ENCODE data around the gene SLC6A12. TPM values are rescaled to one million over a fixed set of nuclear protein-coding genes. Genes with fewer than 3 reads are reported as not detected.
A peak's percentile ranks its signal among the peaks of the same experiment; 100 is the strongest.

SLC6A12 gene
- total and polyA plus RNA-seq, 2 donors from 2014 or later: 45.6 to 130 TPM

DNA sequence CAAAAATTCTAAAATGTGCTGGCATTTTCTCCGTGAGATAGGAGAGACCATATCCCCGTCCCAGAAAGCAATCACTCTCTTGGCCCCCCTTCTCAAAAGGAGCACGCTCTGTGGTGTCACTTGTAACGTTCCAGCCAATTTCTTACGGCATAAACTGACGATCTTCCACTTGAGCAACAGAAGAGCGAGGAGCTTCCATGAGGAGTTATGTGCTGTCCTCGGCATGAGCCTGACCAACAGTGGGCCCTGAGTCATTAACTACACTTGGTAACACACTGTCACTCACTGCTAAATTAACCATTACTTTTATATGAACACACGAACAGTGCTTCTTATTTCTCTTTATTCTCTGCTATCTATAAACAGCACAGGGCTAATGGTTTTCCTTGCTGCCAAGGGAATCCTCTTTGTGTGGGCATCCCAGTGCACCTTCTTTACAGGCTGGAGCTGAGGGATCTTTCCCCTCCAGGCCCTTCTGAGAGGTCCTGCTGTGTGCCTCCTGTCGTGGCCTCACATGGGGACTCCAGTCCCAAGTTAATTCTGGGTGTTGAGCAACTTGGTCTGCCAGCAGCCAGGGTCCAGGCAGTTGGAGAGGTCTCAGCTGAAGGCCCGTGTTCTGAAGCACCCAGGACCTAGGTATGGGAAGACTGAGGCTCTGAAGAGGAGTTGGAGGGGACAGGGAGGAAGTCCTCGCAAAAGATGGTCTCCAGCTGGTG lies 39.3 kb upstream of the SLC6A12 start:
- Histone ChIP-seq H3K4me3 (ENCODE audit: low read length in 3 of 3) (no peak overlapping the region), H3K9me3 (ENCODE audit: control insufficient read depth in 2 of 3, insufficient read depth in 1 of 3, low read length in 3 of 3) (no peaks in the 10 kb centered on the region), H3K27ac (ENCODE audit: low read depth in 2 of 2, low read length in 2 of 2) (peak overlapping the region; percentile 15 to 54), H3K36me3 (ENCODE audit: control insufficient read depth in 2 of 3, insufficient read depth in 3 of 3, low read length in 3 of 3) (peaks cover 0 to 7% (median 2%) of the 10 kb centered on the region in 3 donors), H3K27me3 (ENCODE audit: control insufficient read depth, insufficient read depth, low read length) (no peaks in the 10 kb centered on the region), H3K9ac (ENCODE audit: low read length in 3 of 3) (no peak overlapping the region), H3K4me1 (ENCODE audit: control insufficient read depth in 2 of 3, insufficient read depth in 2 of 3, low read depth in 1 of 3, low read length in 3 of 3) (peaks cover 6 to 16% (median 11%) of the 10 kb centered on the region in 3 donors)
- TF ChIP-seq, protein P1, sequence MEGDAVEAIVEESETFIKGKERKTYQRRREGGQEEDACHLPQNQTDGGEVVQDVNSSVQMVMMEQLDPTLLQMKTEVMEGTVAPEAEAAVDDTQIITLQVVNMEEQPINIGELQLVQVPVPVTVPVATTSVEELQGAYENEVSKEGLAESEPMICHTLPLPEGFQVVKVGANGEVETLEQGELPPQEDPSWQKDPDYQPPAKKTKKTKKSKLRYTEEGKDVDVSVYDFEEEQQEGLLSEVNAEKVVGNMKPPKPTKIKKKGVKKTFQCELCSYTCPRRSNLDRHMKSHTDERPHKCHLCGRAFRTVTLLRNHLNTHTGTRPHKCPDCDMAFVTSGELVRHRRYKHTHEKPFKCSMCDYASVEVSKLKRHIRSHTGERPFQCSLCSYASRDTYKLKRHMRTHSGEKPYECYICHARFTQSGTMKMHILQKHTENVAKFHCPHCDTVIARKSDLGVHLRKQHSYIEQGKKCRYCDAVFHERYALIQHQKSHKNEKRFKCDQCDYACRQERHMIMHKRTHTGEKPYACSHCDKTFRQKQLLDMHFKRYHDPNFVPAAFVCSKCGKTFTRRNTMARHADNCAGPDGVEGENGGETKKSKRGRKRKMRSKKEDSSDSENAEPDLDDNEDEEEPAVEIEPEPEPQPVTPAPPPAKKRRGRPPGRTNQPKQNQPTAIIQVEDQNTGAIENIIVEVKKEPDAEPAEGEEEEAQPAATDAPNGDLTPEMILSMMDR (IDR thresholded peaks at IDR 0.05; ENCODE audit: borderline replicate concordance, extremely low read depth, insufficient read depth): no peak
- DNase-seq (peak in 2 of 5 donors; percentile 27 to 33), FAIRE-seq (no peak)
- intact Hi-C loops (cut with DNase I): no loop called here

DNA sequence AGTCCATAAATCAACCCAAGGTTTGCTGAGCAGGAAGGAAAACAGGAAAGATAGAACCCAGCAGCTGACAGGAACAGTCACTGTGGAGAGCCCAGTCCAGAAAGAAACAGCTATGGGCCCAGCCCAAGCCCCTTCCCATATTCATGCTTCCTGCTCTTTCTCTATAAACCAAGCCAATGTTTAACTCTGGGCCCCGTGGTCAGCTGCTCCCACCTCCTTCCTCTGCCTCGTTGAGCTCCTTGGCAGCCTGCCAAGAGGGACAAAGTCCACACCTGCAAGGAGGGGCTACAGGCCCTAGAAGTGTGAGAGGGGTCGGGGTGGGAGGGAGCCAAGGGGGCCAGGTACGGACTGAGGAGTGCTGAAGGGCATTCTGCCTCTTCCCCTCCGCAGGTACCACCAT lies 38.7 kb upstream of the SLC6A12 start:
- peaks cover 6 to 16% (median 9%) of the 10 kb centered on the region in 3 donors for H3K4me1 ChIP-seq (ENCODE audit: control insufficient read depth in 2 of 3, insufficient read depth in 2 of 3, low read depth in 1 of 3, low read length in 3 of 3)
- intact Hi-C loops (cut with DNase I): no loop called here
- no peaks in the 10 kb centered on the region for H3K27me3 ChIP-seq (ENCODE audit: control insufficient read depth, insufficient read depth, low read length)
- H3K9ac ChIP-seq (ENCODE audit: low read length in 3 of 3): peak overlapping the region in 1 of 3 donors; percentile 51
- no peaks in the 10 kb centered on the region for H3K9me3 ChIP-seq (ENCODE audit: control insufficient read depth in 2 of 3, insufficient read depth in 1 of 3, low read length in 3 of 3)
- FAIRE-seq (no peak), DNase-seq (peak; percentile 77 to 95 (median 90))
- H3K36me3 ChIP-seq (ENCODE audit: control insufficient read depth in 2 of 3, insufficient read depth in 3 of 3, low read length in 3 of 3): peaks cover 0 to 7% (median 2%) of the 10 kb centered on the region in 3 donors
- TF ChIP-seq, protein P1 (IDR thresholded peaks at IDR 0.05; ENCODE audit: borderline replicate concordance, extremely low read depth, insufficient read depth): no peak
- peak overlapping the region in 1 of 3 donors; percentile 33 for H3K4me3 ChIP-seq (ENCODE audit: low read length in 3 of 3)
- H3K27ac ChIP-seq (ENCODE audit: low read depth in 2 of 2, low read length in 2 of 2): peak overlapping the region; percentile 54 to 79

DNA sequence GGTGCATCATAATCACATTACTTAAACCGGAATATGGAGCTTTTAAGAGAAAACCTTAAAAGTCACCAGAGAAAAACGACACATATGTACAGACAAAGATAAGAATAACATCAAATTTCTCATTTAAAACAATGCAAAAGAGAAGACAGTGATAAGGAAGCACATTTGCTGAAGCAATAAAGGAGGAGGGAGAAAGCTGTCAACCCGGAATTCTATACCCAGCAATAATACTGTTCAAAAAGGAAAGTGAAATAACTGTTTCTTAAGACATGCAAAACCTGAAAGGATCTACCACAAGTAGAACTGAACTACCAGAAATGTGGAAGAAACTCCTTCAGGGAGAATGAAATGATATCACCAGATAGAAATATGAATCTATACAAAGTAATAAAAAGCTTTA lies 33.3 kb upstream of the SLC6A12 start:
- peak in 1 of 5 donors; percentile 36 for DNase-seq
- Histone ChIP-seq H3K36me3 (ENCODE audit: control insufficient read depth in 2 of 3, insufficient read depth in 3 of 3, low read length in 3 of 3) (peaks cover 0 to 4% (median 2%) of the 10 kb centered on the region in 3 donors), H3K4me1 (ENCODE audit: control insufficient read depth in 2 of 3, insufficient read depth in 2 of 3, low read depth in 1 of 3, low read length in 3 of 3) (peaks cover 0 to 6% (median 2%) of the 10 kb centered on the region in 3 donors), H3K4me3 (ENCODE audit: low read length in 3 of 3) (no peak overlapping the region), H3K27ac (ENCODE audit: low read depth in 2 of 2, low read length in 2 of 2) (no peak overlapping the region), H3K9me3 (ENCODE audit: control insufficient read depth in 2 of 3, insufficient read depth in 1 of 3, low read length in 3 of 3) (no peaks in the 10 kb centered on the region), H3K27me3 (ENCODE audit: control insufficient read depth, insufficient read depth, low read length) (no peaks in the 10 kb centered on the region), H3K9ac (ENCODE audit: low read length in 3 of 3) (no peak overlapping the region)
- TF ChIP-seq, protein P1 (IDR thresholded peaks at IDR 0.05; ENCODE audit: borderline replicate concordance, extremely low read depth, insufficient read depth): no peak
- intact Hi-C loops (cut with DNase I): no loop called here
- FAIRE-seq: no peak
